Measurements from ENCODE around the gene SGF29. TPM values are rescaled to one million over a fixed set of nuclear protein-coding genes. Genes with fewer than 3 reads are reported as not detected.

Gene SGF29
- total RNA-seq = 8.7 and 10.0 TPM in 2 replicates

- DNase-seq = peak; percentile 94
These were observed at the start of gene SGF29 for GRCh38 chr16:28553776-28554633. Gene SGF29, plus strand, starts transcription at chr16:28553920. Its CDS starts 27,150 bp downstream, at chr16:28581070.

DNA sequence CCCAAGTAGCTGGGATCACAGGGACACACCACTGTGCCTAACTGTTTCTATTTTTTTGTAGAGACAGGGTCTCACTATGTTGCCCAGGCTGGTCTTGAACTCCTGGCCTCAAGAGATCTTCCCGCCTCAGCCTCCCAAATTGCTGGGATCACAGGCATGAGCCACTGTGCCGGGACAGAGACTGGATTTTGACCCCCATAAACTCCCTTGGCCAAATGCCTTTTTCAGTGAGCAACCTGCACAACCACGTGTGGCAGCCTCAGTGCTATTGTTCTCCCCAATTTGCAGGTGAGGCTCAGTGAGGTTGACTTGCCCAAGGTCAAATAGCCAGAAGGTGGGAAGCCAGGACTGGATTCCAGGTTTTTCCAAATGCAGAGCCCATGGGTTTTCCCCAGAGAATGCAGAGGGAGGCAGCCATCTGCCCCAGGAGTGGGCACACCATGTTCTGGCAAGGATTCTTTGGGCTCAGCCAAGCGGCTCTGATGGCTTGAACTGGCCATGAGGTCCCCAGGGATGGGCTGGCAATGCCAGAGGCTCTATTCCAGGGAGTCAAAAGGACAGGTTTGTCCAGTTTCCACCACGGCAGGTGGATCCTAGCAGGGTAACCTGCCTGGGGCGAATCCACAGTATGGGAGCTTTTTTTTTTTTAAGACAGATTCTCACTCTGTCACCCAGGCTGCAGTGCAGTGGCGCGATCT lies 48.9 kb upstream of the SGF29 start:
- DNase-seq = no peak

- DNase-seq = no peak
These were observed 48.1 kb upstream of the SGF29 start for GRCh38 chr16:28505489-28506137.

DNA sequence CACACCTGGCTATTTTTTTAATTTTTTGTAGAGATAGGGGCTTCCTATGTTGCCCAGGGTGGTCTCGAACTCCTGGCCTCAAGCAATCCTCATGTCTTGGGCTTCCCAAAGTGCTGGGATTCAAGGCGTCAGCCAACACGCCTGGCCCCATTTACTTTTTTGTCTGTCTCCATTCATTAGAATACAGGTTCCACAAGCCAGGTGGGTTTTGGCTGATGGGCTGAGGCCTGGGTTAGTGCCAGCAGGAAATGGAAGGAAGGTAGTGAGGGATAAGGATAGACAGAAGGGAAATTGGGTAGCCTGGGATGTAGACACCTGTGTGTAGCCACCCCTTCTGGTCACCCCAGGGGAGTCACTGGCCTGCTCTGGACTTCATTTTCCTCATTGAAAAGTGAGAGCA lies 42.7 kb upstream of the SGF29 start:
- no peak for DNase-seq

GRCh38 chr16:28511801-28512789 lies 41.6 kb upstream of the SGF29 start:
- no peak for DNase-seq

GRCh38 chr16:28513484-28514181 lies 40.1 kb upstream of the SGF29 start:
- DNase-seq = no peak

DNA sequence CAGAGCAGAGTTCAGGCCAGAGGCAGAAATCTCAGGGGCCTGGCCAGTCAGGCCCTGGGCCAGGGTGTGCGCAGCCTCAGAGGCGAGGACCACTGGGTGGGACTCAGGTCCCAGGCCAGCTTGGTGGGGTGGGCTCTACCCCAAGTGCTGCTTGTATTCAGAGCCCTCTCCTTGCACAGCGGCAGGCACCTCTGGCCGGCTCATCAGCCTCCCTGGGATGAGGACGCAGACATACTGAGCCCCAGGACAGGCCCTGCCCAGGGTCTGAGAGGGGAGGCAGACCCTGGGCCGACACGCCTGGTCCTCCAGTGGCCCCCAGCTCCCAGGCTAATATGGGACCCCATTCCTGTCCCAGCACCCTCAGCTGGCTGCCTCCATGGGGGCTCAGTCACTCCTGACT lies 39.5 kb upstream of the SGF29 start:
- DNase-seq = no peak

- no peak for DNase-seq
These were observed 33.0 kb upstream of the SGF29 start for GRCh38 chr16:28520672-28521071.

- DNase-seq = no peak
These were observed 32.3 kb upstream of the SGF29 start for GRCh38 chr16:28521436-28521835.

DNA sequence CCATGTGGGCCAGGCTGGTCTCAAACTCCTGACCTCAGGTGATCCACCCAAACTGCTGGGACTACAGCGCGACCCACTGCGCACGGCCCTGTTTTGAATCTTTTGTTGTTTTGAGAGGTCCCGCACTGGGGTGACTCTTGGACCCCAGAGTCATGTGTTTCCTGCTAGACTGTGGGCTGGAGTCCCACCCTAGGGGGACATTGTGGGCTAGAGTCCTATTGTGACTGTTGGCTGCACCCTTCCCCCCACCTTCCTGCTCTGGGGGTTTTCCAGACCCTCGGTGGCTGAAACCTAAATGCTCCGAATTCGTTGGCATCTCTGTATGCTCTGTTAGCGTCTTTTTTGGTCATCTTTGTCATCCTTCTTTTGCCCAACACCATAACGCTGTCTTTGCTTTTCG lies 30.9 kb upstream of the SGF29 start:
- no peak for DNase-seq

DNA sequence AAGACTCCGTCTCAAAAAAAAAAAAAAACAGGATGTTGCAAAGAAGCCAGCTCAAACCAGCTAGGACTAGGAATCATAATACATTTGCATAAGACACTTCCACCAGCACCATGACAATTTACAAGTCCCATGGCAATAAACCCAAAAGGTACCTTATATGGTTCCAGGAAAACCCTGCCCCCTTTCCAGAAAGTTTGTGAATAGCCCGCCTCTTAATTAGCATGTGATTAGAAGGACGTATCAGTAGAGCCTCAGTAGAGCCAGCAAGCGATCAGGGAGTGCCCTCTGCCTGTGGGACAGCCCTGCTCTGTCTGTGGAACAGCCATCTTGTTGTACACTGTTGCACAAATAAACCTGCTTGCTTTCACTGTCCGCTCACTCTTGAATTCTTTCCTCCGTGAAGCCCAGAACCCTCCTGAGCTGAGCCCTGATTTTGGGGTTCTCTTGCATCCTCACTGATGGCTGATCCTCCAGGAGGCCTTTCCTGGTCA lies 29.0 kb upstream of the SGF29 start:
- DNase-seq = peak; percentile 23

- no peak for DNase-seq
These were observed 27.3 kb upstream of the SGF29 start for GRCh38 chr16:28526201-28527099.

- DNase-seq = peak; percentile 71
These were observed 26.5 kb upstream of the SGF29 start for GRCh38 chr16:28527100-28527785.

DNA sequence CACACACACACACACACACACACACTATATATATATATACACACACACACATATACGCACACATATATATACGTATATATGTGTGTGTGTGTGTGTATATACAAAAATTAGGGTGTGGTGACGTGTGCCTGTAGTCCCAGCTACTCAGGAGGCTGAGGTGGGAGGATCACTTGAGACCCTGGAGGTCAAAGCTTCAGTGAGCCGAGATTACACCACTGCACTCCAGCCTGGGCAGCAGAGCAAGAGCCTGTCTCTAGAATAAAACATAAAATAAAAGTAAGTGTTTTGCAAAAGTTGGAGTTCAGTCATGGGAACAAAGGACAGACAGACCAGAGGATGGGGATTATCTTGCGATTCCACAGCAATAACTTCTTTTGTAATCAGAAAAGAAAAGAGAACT lies 25.7 kb upstream of the SGF29 start:
- no peak for DNase-seq

- DNase-seq = no peak
These were observed 25.3 kb upstream of the SGF29 start for GRCh38 chr16:28528463-28528867.

DNA sequence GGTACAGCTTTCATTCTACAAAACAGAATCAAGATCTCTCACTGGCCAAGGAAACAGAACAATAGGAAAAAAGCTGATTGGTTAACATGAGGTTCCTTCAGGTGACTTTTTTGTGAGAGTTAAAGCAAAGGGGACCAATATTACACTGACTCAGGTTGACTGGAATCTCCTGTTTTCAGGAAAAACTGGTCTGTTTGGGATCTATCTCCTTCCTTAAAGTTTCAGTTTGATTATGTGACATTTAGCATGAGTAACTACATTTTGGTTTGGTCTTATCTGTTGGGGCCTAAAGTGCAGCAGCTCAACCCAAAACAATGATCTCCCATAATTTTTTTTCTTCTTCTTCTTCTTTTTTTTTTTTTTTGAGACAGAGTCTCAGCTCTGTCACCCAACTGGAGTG lies 24.6 kb upstream of the SGF29 start:
- no peak for DNase-seq

DNA sequence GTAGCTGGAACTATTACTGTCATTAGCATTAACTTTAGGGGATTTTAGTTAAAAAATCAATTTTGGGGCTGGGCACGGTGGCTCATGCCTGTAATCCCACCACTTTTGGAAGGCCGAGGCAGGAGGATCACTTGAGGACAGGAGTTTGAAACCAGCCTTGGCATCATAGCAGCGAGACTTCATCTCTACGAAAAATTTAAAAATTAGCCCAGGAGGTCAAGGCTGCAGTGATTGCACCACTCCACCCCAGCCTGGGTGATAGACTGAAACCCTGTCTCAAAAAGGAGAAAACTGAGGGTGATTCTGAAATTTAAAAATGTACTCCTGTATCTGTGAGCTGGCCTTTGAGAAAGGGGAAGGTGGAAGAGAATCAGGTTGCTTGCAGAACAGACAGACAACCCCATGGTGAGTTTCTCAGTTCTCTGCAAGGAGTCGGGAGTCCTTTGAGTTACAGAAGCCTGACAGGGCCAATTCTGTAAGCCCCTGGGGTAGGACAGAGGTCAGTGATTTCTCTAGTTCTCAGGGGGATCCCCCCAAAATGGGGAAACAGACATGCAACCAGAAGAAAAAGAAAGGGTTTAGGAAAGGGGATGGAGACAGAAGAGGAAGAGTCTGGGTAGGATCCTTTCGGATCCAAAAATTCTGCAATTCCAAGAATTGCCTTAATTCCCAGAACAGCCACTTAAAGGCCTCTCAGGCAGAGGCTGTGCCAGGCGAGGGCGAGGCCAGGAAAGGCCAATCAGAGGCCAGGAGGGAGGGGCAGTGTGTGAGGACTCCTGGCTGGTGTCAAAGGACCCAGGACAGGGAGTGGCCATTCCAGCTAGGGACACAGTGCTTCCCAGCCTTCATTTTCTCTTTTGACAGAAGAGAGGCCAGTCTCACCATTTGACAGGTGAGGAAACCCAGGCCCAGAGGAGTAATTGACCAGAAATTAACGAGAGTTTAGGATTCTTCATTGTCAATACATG lies 21.7 kb upstream of the SGF29 start:
- no peak for DNase-seq

- DNase-seq = no peak
These were observed 20.6 kb upstream of the SGF29 start for GRCh38 chr16:28532940-28533647.
